ENCODE measurements around the gene HOXD1.

HOXD1 gene

DNA sequence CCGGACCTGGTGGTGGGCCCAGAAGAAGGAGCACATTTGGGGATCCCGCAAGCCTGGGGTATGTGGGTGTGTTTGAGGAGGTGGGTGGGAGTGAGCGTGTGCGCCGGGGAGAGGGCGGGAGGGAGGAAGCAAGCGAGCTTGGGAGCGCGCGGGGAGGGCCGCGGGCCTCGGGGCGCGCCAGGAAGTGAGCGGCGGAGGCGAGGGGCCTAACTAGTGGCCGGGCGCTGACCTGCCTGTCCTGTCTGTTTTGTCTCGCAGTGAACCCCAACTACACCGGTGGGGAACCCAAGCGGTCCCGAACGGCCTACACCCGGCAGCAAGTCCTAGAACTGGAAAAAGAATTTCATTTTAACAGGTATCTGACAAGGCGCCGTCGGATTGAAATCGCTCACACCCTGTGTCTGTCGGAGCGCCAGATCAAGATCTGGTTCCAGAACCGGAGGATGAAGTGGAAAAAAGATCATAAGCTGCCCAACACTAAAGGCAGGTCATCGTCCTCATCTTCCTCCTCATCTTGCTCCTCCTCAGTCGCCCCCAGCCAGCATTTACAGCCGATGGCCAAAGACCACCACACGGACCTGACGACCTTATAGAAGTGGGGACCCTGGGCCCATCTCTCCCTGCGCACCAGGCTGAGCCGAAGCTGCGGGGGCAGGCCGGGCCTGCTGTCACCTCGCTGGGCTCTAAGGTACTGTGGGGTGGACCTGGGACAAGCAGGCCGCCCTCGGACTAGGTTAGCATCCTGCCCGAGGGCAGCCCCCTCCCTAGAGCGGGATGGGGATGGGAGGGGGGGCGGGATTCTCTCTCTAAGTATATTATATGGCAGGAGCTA is 35.9 kb upstream of the HOXD1 start:
- DNase-seq (ENCODE audit: low read depth, low spot score), result no peak

DNA sequence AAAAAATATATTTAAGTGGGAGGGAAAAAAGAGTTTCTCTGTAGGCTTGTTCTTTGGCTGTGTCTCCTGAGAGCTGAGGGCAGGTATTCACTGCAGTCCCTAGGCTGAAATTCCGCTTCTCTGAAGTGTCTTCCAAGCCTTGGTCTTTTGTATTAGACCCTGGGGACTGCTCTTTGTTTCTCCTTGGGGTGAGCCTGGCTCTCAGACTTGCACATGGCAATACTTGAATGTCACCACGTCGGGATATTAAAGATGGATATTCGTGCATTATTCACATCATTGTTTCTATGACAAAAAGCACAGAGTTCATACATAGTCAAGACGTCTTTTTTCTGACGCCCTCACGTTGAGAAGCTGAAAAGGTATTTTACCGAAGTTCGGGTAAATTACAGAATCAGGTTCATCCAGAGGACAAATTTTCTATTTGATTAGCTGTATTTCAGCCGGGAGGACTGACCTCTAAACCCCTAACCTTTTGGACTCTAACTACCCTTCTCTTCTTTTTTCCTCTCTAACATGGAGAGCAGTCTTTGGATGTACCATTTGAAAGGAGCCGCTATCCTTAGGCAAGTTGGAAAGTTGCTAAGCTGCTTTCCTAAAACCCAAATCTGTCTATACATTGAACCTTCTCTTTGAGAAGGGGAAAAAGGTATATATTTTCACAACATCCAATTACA is 33.8 kb upstream of the HOXD1 start:
- DNase-seq (ENCODE audit: low read depth, low spot score), result no peak

- no peak for DNase-seq (ENCODE audit: low read depth, low spot score)
Observed at GRCh38 chr2:176155356-176156044, 33.0 kb upstream of the HOXD1 start.

DNA sequence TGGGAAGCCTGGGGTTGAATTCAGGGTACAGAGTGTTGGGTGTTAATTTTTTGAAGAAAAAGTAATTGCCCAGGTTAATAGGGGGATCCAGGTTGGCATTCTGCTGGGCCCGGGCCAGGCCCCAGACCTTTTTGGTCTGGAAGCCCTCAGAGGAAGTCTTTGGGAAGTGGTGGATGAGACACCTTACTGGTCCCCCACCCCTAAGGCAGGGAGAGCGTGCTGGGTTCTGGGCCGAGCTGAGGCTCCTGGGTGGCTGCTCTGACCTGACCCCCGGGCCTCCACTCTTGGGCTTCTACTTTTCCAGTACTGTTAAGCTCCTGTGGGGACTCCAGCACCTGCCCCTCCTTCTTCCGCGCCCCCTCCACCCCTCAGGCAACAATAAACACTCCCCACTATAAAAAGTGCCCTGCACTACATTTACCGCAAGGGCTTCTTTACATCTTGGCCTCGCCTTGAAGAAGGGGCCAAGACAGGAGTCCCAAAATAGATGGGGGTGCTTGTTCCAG is 32.1 kb upstream of the HOXD1 start:
- DNase-seq (ENCODE audit: low read depth, low spot score), result no peak

DNA sequence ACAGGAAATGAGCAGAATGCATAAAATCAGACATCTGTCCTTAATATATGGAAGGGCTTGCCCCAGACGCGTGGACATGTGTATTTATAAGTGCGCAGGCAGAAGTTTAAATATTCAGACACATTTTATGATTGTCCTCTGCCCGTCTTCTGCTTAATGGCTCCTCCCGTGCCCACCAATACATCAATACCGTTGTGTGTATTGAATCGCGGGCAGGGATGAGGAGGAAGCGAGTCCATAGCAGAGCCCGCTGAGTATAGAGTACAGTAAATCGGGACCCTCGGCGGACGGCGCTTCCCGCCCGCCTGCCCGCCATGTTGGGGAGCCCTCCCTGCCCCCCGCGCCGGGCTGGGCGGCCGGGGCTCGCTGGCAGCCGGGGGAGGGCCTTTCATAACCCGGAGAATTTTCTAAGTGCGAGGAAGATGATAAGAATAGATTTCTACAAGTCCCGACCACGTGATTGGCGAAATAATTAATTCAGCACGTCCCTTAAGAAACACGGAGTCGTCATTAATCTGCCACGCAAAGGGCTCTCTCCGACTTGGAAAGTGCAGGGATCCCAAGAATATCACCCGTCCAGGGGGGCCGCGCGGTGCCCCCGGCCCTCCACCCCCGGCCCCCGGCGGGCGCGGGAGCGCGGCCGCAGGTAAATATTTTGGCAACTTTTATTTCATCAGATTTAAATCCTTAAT is 31.5 kb upstream of the HOXD1 start, which contains the start of gene HOXD3:
TSS of gene HOXD3 (plus strand) at position 501 of the 692 bp plus-strand sequence. CDS start 11,808 bp downstream, outside the sequence.
- DNase-seq (ENCODE audit: low read depth, low spot score), result no peak

- DNase-seq (ENCODE audit: low read depth, low spot score), result no peak
Observed at GRCh38 chr2:176157499-176158185, 30.8 kb upstream of the HOXD1 start.

- DNase-seq (ENCODE audit: low read depth, low spot score), result no peak
Observed at GRCh38 chr2:176158186-176158591, 30.3 kb upstream of the HOXD1 start.

GRCh38 chr2:176158855-176159662 is 29.4 kb upstream of the HOXD1 start:
- no peak for DNase-seq (ENCODE audit: low read depth, low spot score)

DNA sequence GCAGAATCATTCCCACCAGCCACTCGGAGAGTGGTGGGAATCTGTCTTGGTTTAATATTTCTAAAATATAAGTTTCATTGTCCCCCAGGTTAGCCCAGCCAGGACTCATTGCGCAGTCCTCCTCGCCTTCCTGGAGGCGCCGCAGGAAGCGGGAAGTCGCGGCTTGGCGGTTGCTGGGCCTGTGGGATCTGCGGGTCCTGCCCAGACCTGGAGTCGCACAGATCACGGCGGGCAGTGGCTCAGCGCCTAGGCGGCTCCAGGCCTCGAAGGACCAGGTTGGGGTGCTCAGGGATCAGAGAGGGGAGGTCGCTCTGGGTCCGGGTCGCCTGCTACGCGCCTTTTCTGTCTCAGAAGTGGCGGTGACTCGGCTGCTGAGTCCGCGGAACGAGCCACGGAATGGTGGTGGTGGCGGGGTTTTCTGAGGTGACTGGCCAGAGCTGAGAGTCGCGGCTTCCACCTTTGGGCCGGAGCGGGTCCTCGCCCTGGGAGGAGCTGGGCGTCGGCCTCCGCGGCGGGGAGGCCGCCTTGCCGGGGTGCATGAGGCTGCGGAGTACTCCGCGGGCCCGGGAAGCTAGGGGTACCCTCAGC is 28.7 kb upstream of the HOXD1 start:
- DNase-seq (ENCODE audit: low read depth, low spot score), result no peak

DNA sequence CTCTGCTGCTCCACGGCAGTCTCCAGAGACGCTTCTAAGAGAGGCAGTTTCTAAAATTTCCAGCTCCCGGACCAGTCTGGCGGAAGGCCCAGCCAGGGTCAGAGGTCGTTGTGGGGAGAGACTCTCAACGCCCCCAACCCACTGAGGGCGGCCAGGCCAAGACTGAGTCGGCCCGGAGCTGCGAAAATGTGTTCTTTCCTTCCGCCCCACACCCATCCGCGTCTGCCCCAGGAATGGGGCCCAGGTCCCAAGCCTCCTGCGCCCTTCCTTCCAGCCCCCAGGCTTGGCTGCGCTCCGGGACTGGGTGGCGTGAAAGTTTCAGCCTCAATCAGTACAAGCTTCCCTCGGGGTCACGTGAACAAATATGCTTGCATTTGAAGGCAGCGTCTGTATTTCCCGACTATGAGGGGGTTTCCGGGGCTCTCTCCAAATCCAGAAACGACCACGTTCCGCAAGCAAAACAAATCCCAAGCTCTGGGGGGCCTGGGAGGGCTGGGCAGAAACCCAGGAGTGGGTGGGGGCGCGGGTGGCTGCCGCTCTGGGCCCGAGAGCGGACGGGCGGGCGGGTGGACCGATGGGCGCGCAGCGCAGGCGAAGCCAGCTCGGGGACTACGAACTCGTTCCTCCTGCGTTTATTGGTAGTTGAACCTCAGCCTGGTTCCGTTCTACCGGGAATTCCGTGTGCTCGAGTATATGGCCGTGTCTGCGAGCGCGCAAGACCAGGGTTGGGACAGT is 28.1 kb upstream of the HOXD1 start:
- DNase-seq (ENCODE audit: low read depth, low spot score), result no peak

DNA sequence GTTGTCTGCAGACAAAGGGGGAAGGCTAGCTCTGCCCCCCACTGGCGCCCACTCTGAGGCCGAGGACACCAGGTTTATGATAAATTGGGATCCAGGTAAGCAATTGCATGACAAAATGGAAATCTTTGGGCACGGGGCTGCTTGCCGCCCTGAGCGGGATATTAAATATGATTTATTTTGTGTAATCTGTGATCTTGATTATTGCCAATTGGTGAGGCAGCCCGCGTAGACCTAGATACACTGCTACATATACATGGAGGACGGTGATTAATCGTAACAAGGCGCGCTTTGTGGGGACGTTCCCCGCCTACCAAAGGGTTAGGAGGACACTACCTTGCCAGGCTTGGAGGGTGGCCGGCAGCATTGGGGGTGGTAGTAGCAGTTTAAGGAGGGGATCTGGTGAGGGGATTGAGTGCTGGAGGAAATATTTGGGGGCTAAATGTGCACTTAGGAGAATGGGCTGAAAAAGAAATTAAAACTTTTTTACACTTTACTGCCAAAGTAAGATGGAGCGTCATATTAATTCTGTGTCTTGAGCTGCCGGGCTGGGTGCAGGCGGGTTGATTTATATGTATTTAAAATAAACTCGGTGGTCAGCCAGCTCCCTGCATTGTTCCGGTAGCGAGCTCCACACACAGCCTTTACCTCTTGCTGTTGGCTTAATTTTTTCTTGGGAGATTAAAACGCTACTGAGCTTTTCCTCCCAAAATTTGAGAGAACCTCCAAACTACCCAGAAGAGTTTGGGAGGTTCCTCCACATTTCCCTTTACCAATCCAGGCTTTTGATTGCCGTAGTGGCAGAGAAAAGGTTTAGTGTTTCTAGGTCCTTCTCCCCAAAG is 27.3 kb upstream of the HOXD1 start:
- no peak for DNase-seq (ENCODE audit: low read depth, low spot score)

GRCh38 chr2:176161825-176162626 is 26.4 kb upstream of the HOXD1 start:
- peak; percentile 69 for DNase-seq (ENCODE audit: low read depth, low spot score)

DNA sequence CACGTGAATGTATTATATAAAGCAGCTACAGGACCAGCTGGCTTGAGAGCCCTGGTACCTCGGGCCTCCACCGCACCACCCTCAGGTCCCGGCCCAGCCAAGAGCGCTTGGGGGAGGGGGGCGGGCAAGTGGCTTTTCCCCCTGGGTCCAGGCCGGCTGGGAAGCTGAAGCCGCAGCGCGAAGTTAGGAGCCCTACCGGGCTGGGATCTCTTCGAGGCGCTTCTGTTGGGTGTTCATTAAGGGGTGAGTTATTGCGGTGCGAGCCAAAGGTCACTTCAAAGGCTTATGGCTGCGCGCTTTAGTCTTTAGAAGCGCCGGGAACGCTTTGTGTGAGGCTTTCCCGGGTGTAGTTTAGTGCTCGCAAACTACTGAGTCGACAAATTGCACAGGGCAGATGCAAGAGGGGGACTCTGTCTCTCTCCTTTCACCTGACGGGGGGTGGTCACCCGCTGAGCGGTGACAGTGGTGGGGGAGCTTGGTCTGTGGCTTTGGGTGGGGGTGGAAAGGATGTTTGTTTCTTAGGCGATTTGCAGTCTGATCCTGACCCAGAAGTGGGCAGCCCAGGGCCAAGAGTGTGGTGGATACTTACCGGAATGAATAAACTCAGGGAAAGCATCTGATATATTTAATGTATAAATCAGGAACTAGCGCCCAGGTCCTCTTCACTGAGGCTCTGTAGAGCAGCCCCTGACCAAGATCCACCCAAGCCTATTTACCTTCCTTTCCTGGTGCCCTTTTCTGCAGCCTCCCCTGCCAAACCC is 25.4 kb upstream of the HOXD1 start:
- no peak for DNase-seq (ENCODE audit: low read depth, low spot score)

- DNase-seq (ENCODE audit: low read depth, low spot score), result no peak
Observed at GRCh38 chr2:176163672-176164056, 24.8 kb upstream of the HOXD1 start.

DNA sequence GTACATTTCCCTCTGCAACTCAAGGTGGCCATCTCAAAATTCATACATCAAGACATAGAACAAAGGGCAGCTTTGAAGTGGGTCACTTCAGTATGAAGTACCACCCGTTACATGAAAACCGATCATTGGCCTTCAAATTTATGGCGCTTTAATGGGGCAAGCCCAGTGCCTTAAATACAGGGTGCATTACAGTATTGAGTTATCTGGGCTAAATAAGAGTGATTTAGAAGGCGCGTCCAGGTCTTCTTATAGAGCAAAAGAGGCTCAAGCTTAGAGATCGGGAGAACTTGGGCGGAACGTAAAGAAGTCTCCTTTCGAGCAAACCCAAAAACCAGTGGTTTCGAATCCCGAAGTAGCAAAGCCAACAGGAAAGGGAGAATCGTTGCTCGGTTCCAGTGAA is 24.3 kb upstream of the HOXD1 start:
- no peak for DNase-seq (ENCODE audit: low read depth, low spot score)

- DNase-seq (ENCODE audit: low read depth, low spot score), result no peak
Observed at GRCh38 chr2:176164611-176165369, 23.7 kb upstream of the HOXD1 start.
